Fibroblast of skin of left biceps (primary cell): ENCODE data around the gene SGSM1.

Experiments used
- DNase-seq, 2 experiments: peaks; one replicate each; pipeline ENCODE4 v3.0.0-alpha.2; 2013; ENCODE audit warnings: low read depth in 2 of 2

Gene SGSM1

DNA sequence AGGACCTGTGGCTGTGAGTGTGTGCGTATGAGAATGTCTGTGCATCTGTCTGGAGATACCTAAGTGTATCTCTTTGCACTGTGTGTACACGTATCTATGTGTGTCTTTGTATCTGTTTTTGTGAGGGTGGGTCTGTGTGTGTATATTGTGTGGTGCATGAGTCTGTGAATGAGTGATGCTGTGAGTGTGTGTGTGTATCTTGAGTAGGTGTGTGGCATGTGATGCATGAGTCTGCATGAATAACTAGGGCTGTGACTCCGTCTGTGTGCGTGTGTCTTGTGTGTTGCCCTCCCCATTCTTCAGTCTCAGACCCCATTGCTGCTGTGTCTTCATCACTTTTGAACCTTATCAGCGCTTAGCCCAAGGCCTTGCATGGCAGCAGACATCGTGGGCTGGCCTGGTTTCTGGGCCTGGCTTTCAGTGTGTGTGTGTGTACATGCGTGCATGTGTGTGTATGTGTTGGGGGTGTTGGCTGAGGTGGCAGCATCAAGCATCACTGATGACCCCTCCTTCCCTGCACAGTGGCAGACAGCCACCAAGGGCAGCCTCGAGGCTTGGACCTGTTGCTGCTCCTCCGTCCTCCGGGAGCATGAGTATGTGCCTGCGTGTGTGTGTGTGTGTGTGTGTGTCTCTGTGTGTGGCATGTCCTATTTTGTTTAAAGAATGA is 1.4 kb downstream of the SGSM1 start:
- DNase-seq, result no peak

DNA sequence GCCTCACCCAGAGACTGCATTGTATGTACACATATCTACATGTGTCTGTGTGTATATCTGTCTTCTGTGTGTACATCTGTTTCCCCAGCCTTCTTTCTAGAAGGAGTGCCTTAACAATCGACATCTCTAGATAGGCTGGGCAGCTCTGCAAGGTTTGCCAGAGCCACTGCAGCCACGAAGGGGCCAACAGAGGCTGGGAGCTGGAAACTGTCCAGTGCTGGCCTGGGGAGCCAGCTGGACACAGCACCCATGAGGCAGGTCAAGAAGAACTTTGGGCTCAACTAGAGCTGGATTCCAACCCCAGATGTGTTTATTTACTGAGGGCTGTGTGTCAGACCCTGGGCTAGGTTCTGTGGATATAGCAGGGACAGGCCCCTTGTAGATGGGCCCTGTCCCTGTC is 3.3 kb downstream of the SGSM1 start:
- DNase-seq, result no peak

DNA sequence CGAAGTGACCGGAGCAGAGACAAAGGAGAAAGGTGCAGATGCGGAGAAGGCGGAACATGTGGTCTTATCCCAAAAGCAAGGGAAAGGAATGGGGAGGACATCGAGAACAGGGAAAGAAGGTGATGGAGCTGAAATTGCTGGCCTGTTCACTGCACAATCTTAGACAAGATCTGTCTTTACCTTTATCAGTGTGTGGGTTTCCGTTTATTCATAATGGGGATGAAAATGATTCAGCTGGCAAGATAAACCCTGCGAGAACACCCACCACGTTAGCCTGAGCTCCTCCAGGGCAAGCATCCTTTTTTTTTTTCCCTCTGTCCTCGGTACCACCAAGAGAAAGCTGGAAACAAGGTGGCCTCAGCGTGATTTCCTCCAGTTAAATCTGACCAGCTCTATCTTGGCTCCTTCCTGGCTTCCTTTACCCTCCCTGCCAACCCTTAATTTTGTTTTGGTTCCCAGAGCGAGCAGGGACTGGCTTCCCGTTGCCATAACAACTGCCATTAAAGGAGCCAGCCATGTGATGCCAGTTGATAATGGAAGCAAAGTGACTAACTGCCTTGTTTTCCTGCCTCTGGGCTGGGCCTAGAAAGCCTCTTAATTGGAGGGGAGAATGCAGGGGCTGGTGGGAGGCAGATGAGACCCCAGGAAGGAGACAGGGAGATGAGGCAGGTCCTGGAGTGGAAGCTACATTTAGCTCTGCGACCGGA is 4.2 kb downstream of the SGSM1 start:
- no peak for DNase-seq

DNA sequence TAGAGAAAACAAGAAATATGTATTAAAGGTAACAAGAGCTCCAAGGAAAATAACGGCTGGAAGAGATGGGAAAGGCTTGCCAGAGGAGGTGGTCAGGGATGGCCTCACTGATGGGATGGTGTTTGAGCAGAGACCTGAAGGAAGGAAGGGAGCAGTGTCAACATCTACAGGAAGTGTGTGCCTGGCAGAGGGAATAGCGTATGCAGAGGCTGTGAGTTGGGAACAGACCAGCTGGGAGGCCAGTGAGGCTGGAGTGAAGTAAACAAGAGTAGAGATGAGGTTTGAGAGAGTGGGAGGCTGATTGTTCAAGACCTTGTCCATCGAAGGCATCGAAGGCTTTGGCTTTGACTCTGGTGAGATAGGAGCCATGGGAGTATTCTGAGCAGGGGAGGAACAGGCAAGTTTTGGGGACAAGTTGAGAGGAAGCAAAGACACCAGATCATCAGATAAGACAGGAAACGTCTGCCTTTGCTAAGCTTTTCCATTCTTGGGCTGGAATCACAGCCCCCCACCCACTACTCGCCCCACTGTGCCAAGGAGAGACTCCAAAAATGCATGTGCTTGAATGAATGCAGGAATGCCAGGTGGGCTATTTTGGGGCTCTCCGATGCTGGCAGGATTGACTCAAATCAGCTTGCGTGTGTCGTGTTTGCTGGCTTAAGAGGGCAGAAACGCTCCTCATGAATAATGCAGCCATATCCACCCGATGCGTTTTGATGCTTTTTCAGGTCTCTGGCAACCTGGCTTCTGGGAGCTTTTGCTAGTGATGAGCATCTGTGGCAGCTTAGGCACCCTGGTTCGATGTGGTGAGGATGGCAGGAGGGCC is 7.2 kb downstream of the SGSM1 start:
- DNase-seq, result no peak

DNA sequence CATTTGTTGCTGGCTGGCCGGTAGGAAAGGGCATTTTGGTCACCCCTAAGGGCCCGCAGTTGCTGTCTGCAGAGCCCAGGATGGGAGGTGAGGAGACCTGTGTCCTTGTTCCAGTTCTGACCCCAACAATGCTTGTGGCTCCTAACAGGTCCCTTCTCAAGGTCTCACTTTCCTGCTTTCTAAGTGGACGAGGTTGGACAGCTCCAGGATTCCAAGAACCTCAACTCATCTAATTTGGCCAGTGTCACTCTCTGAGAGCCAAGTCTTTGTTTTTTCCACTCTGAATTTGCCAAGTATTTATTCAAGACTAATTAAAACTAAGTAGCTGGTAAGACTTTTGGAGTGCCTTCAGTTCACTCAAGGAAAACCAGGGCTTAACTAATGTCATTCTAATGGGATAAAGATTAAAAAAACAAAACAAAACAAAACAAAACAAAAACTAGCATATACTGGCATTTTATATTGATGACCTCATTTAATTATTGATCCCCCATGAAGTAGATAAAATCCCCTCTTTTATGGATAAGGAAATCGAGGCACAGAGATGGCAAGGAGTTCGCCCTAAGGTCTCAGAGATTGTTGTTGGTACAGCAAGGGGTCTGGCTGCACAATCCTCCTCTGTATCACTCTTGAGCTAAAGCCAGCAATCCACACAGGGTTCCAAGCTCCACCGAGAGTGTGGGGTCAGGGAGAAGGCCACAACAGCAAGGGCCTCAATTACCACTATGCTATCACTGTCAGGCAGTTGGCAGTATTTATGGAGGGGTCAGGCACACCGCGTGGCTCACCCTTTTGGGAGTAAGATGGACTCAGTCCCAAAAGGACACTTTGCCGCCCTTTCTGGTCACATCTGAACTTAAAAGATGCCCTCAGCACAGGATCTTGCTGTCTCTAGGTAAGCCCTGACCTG is 8.1 kb downstream of the SGSM1 start:
- DNase-seq, result no peak

DNA sequence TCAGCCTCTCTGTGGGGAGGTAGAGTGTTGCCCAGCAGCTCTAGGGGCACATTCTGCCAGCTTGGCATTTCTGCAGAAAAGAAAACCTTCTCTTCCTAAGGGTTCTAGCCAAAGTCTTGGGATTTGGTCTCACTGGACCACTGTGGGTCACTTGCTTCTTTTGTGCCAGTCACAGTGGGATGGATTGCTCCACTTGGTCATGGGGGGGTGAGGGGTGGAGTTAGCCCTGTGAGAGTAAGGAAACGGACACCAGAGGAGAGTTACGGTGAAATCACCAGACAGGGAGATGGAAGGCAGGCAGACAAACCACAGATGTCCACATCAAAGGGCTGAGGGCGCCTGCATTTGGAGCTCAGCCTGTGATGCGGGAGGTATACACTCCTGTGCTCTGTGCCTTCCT is 10.8 kb downstream of the SGSM1 start:
- no peak for DNase-seq

DNA sequence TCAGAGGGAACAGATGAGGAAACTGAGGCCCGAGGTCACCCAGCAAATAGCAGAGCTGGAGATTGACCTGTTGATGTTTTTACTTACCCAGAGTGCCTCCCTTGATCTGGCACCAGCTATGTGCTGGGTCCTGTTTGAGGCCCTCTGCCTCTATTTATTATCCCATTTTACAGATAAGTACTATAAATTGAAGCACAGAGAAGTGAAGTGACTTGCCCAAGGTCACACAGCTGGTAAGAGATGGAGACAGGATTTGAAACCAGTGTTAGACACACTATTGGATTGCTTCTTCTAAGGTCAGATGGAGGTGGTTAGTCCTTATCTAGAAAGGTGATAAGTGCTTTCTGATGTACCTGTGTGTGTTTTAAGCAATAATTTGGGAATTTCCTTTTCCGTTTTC is 13.5 kb downstream of the SGSM1 start:
- DNase-seq, result no peak

DNA sequence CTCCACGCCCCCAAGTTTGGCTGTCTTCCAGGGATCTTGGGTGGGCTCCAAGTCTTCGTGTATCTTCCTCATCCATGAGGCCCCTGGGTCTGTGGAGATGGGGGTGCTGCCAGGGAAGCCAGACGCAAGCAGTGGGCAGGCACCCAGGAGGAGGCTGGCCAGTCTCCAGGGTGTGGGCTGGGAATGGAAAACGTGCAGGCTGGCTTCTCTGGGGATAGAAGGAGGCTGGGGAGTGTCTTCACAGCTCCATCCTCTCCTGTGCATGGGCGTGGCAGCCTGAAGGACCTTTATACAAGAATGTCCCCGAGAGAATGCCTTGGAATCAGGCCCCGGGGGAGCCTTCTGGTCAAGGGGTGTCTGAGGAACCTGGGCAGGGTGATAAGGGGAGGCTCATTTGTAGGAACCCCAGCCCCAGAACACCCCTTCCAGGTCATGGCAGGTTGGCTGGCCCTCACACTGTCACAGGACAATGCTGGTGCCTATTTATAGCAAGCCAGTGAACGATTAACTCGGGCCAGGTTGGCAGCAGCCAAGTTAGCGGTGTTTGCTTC is 14.0 kb downstream of the SGSM1 start:
- no peak for DNase-seq

DNA sequence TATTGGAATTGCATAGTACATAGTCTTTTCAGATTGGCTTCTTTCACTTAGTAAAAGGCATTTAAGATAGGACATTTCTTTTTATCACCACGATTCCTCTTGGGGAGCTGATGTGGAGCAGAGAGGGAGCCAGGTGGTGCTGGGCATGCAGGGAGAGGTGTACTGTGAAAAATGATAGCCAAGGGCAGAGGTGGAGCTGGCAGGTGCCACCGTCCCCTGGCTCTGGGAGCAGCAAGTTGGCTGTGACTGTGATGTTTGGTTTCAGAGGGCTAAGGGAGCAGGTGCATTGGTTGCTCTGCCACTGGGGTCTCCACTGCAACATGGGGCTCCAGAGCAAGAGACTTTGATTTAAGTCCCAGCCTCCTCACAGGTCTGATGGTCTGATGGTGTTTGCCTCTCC is 16.5 kb downstream of the SGSM1 start:
- no peak for DNase-seq

DNA sequence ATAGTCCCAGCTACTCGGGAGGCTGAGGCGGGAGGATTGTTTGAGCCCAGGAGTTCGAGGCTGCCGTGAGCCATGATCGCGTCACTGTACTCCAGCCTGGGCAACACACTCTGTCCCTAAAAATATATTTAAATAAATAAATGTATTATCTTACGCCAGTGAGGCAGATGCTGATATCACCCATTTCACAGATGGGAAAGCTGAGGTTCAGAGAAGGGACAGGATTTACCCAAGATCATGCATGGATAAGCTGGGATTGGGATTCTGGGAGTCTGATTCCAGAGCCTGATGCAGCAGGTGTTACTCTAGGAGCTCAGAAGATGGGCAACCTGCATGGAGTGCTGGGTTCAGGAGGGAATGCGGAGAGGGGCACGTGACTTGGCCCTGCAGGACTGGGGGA is 17.8 kb downstream of the SGSM1 start:
- no peak for DNase-seq

DNA sequence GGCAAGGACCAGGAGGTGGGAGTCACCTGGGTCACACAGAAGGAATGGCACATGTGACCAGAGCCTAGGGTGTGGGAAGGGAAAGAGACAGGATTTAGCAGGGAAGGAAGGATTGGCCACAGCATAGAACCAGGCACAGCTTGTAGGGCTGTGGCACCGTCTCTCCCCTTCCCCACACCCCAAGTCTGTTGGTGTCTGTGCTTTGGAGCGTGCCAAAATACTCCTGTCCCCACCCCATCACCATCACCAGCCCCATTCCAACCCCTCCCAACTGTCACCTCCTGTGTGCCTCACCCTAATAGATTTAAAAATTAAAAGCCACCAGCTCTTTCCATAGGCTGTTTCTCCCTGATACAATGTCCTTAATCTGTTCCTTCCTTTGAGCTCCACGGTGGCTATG is 18.2 kb downstream of the SGSM1 start:
- DNase-seq, result no peak

DNA sequence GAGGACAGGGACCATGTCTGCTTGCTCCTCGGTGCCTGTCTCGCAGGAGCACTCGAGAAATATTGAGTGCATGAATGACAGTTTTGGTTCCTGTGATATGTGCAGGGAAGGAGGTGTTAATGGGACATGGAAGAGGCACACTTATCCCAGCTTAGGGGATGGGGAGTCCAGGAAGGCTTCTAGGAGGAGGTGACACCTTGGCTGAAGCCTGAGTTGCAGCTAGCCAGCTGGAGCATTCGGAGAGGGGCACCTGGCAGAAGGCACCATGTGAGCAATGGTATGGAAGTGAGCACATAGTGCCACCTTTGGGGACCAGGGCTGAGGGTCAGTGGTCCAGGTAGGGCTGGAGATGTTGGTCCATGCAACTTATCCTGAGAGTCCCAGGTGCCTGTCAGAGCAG is 18.9 kb downstream of the SGSM1 start:
- no peak for DNase-seq

DNA sequence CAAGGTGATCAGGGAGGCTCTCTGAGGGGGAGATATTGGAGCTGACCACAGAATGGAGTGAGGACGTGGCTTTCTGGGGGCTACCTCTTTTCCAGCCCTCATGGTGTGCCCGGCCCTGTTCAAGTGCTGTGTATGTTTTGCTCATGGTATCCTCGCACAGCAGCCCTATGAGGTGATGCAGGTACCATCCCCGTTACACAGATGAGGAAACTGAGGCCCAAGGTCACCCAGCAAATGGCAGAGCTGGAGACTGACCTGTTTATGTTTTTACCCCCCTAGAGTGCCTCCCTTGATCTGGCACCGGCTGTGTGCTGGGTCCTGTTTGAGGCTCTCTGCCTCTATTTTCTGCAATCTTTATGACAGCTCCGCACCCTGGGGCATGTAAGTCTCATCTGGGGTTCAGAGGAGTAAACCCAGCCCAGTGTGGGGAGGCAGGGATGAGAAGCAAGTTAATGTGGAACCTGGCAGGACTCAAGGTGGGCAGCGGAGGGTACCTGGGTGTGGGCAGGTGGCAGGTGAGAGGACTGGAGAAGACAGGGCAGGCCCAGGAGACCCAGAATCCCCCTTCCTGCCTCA is 20.8 kb downstream of the SGSM1 start:
- no peak for DNase-seq

DNA sequence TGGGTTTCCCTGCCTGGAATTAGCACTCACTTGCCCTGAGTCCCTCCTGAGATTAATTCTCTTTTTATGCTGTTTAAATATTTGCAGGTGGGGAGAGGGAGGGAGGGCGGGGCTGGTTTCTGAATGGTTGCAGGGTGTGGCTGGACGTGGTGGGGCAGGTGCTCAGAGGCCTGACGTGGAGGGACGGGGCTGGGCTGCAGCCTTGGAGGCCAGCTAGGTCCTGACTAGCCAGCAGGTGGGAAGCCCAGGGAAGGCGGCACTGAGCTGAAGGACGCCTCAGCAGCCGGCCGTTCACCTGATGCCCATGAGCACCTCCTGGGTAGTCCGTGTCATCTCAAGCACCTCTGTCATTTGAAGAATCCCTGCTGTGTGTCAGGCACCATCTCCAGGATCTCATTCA is 21.3 kb downstream of the SGSM1 start:
- DNase-seq, result no peak

DNA sequence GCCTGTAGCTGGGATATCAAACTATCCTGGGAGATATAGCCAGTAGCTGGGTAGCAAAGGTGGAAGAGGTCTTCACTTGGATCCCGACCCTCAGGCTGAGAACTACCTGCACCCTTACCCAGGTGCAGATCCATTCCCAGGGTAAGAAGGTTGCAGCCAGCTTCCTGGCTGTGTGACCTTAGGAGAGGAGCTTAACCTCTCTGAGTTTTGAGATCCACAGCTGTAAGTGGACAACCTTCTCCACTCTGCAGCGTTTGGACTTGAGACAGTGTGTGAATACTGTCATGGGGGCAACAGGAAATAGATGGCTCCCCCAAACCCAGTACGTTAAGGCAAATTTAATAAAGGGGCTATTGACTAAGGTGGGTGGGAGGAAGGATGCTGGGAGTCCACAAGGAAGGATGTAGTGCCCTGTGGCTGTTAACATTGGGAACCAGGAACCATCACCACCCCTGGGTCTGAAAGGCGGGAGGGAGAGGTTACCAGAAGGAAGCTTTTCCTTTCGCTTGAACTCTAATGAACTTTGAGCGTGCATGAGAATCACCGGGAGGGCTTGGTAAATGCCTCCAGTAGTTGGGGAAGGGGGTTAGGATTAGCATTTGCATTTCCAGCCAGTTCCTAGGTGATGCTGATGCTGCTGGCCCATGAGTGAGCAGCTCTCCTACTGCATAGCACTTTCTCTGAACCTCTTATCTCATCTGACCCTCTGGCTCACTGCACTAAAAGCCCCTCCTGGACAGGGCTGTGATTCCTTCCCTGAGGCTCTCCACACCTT is 24.4 kb downstream of the SGSM1 start:
- DNase-seq, result no peak

DNA sequence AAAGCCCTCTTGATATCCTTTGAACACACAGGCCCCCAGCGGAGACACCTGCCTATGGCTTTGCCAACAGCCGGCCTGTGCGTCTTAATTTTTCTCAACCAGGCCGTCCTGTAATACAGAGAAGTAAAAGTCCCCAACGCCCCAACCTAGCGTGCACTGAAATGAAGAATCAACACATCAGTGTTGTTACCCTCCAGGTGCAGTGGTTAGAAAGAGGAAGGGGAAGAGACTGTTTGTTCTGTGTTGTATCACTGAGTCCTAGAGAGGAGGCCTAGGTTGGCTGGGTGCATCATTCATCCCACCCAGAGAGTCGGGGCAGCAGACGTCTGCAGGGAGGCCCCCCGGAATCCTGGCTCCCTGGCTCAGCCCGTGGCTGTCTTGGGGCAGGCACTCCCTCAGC is 25.7 kb downstream of the SGSM1 start:
- no peak for DNase-seq

DNA sequence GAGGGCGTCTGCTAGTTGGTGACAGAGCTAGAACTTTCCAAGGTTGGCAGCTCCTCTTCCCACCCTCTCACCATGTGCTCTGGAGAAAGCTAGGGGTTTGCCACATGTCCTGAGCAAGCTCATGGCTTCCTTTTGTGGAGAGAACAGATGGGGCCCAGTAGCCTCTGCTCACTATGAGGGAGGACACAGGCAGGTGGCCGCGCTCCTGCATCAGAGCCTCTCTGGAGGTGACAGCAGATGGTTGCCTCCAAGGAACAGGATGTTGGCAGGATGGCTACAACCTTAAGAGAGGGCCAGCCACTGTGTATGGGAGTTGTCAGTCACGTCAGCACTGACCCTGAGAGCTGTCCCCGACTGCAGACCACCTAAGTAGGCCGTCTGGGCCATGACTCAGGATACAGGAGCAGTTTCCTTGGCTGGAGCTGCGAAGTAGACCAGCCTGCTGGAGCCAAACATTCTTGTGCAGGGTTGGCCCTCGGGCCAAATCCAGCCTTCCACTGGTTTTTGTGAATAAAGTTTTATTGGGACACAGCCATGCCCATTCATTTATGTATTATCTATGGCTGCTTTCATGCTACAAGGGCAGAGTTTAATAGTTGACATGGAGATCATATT is 28.0 kb downstream of the SGSM1 start:
- no peak for DNase-seq

DNA sequence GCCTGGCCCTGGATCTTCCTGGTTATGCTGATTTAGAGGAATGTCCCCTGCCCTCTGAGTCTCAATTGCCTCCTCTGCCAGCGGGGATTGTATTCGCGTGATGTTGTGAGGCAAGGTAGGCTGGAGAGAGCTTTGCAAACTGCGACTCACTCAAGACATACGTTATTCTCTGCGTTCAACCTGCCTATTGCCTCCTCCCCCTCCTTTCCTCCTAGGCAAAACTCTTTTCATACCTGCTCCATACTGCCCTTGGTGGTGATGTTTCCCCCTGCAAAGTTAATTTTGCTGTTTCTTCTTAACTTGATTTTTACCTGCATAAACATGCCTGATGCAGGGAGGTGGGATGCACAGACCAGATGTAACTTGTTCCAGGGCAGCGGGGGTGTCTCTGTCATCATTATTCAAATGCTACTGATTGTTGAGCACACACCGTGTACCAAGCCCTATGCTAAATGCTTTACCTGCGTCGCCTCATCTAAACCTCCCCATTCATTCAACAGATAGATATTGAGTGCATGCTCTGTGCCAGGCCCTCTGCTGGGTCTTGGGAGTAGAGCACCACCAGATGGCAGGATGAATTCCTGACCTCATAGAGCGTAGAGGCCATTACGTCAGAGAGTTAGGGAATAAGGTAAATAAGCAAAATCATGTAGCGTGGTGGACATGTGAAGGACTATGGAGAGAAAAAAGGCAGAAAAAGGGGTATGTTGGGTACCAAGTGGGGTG is 29.0 kb downstream of the SGSM1 start:
- DNase-seq, result no peak

DNA sequence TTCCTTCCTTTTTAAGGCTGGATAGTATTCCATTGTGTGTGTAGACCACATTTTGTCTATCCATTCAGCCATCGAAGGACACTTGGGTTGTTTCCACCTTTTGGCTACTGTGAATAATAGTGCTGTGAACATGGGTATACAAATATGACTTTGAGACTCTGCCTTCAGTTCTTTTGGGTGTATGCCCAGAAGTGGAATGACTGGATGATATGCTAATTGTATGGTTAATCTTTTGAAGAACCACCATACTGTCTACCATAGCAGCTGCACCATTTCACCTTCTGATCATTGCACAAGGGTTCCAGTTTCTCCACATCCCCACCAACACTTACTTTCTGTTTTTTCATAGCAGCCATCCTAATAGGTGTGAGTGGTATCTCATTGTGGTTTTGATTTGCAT is 30.3 kb downstream of the SGSM1 start:
- DNase-seq, result no peak
